Ishikawa (cell line): Measurements from ENCODE around the gene CATSPERB.

ENCODE experiments used
- CEBPB ChIP-seq: IDR thresholded peaks from 2 replicates; pipeline ENCODE4 v1.6.1; 2012
- CREB1 ChIP-seq: IDR thresholded peaks from 2 replicates; pipeline ENCODE4 v1.6.1; 2012; ENCODE audit warnings: low read depth
- EGR1 ChIP-seq: IDR thresholded peaks from 2 replicates; pipeline ENCODE4 v1.6.1; 2012
- EP300 ChIP-seq: IDR thresholded peaks from 2 replicates; pipeline ENCODE4 v1.6.1; 2012; ENCODE audit warnings: borderline replicate concordance
- FOXM1 ChIP-seq: IDR thresholded peaks from 2 replicates; pipeline ENCODE4 v1.6.1; 2012; ENCODE audit warnings: low read depth, borderline replicate concordance
- MAX ChIP-seq: IDR thresholded peaks from 2 replicates; pipeline ENCODE4 v1.6.1; 2012
- NFIC ChIP-seq: IDR thresholded peaks from 2 replicates; pipeline ENCODE4 v1.6.1; 2012
- RAD21 ChIP-seq: IDR thresholded peaks from 2 replicates; pipeline ENCODE4 v1.6.1; 2012; ENCODE audit warnings: low read depth
- REST ChIP-seq: IDR thresholded peaks from 2 replicates; pipeline ENCODE4 v1.6.1; 2012; ENCODE audit warnings: low read depth, mild to moderate bottlenecking
- TAF1 ChIP-seq: IDR thresholded peaks from 2 replicates; pipeline ENCODE4 v1.6.1; 2012; ENCODE audit warnings: low read depth, mild to moderate bottlenecking
- TCF12 ChIP-seq: IDR thresholded peaks from 2 replicates; pipeline ENCODE4 v1.6.1; 2012; ENCODE audit warnings: low read depth
- TEAD4 ChIP-seq: IDR thresholded peaks from 2 replicates; pipeline ENCODE4 v1.6.1; 2012
- USF1 ChIP-seq: IDR thresholded peaks from 2 replicates; pipeline ENCODE4 v1.6.1; 2012
- YY1 ChIP-seq: IDR thresholded peaks from 2 replicates; pipeline ENCODE4 v1.6.1; 2012; ENCODE audit warnings: low read depth
- ZBTB7A ChIP-seq: IDR thresholded peaks from 2 replicates; pipeline ENCODE4 v1.6.1; 2012; ENCODE audit warnings: low read depth

CATSPERB gene

GRCh38 chr14:91731986-91732385 is at the start of gene CATSPERB:
CATSPERB (minus strand) TSS chr14:91732086; CDS start chr14:91729479, 2,607 bp downstream.
- TF ChIP-seq EP300 (no peak), MAX (no peak), RAD21 (no peak), USF1 (no peak), TAF1 (no peak), ZBTB7A (no peak), CEBPB (no peak), CREB1 (no peak), TEAD4 (no peak), TCF12 (no peak), EGR1 (no peak), NFIC (no peak), YY1 (no peak), FOXM1 (no peak)

GRCh38 chr14:91780452-91780851 is 48.6 kb upstream of the CATSPERB start:
- no peak for TF ChIP-seq NFIC
- no peak for TF ChIP-seq TEAD4
- no peak for TF ChIP-seq RAD21
- no peak for TF ChIP-seq REST
- TF ChIP-seq FOXM1, result no peak
- no peak for TF ChIP-seq ZBTB7A
- TF ChIP-seq EGR1, result no peak
- TF ChIP-seq CREB1, result no peak
- no peak for TF ChIP-seq MAX
- TF ChIP-seq EP300, result no peak
- no peak for TF ChIP-seq TCF12
- TF ChIP-seq TAF1, result no peak
- TF ChIP-seq CEBPB, result no peak
- no peak for TF ChIP-seq YY1
- no peak for TF ChIP-seq USF1

- TF ChIP-seq EGR1 (no peak), CREB1 (no peak), EP300 (no peak), YY1 (no peak), TEAD4 (no peak), MAX (no peak), NFIC (no peak), CEBPB (no peak), TCF12 (no peak), FOXM1 (no peak)
These were observed 46.3 kb upstream of the CATSPERB start for GRCh38 chr14:91778217-91778616.

- TF ChIP-seq FOXM1 (no peak), USF1 (no peak), TEAD4 (no peak), YY1 (no peak), REST (no peak), CREB1 (no peak), EP300 (no peak), ZBTB7A (no peak)
These were observed 42.5 kb upstream of the CATSPERB start for GRCh38 chr14:91774140-91775096.

- TF ChIP-seq YY1 (no peak), CREB1 (no peak), ZBTB7A (no peak), RAD21 (no peak), TEAD4 (no peak), EP300 (no peak), EGR1 (no peak), FOXM1 (no peak)
These were observed 38.3 kb upstream of the CATSPERB start for GRCh38 chr14:91770185-91770584.
